ENCODE data around the gene BTBD2. TPM values are rescaled to one million over a fixed set of nuclear protein-coding genes. Genes with fewer than 3 reads are reported as not detected.

Gene BTBD2
- total RNA-seq, 1 experiment from 2014 or later: 81.0 TPM

DNA sequence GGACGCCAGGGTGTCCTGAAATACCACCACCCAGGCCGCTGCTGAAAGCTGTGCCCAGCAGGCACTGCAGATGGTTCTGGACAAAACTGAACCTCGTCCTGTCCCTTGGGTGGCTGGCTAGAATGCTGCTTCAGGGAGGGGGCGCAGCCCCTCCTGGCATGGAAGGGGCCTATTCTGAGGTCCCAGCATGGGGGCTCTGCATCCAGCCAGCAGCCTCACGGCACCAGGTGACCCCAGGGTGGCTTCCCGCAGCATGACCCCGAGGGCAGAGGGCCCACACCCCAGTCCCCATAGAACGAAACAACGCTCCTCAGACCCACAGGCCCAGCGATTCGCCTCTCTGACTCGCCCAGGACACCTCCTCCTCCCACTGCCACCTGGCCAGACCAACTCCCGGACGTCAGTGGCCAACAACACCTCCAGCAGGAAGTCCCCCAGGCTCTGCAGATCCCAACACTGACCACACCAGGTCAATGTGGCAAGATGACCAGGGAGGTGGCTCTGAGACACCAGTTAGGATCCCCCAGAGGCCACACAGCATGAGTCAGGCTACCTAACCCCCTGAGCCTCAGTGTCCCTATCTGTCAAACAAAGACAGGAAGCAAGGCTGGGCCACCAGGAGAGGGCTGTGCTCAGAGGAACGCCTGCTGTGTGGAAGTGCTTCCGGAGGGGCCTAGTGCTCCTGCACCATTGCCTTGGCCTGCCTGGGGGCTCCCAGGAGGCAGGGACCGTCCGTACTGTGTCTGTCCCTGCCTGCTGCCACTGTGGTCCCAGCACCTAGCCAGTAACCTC lies 29.4 kb upstream of the BTBD2 start:
- POLR2A ChIA-PET (ENCODE audit: unreplicated experiment): no interaction called here
- Histone ChIP-seq H3F3A (ENCODE audit: insufficient read depth, low read depth) (no peaks in the 10 kb centered on the region), H3K79me2 (ENCODE audit: low read depth) (peaks cover 39% of the 10 kb centered on the region), H3K9me2 (ENCODE audit: insufficient read depth) (no peaks in the 10 kb centered on the region), H3K27me3 (ENCODE audit: insufficient read depth, low read depth) (no peaks in the 10 kb centered on the region), H3K4me1 (replicated peaks; ENCODE audit: insufficient read depth) (peaks cover 9% of the 10 kb centered on the region; the same call in 1 of the 2 replicates), H4K20me1 (ENCODE audit: insufficient read depth) (peaks cover 53% of the 10 kb centered on the region), H3K4me3 (no peak overlapping the region), H2AFZ (no peak overlapping the region), H3K27ac (no peak overlapping the region), H3K9me3 (ENCODE audit: insufficient read depth, low read depth) (no peaks in the 10 kb centered on the region), H3K36me3 (ENCODE audit: low read depth) (no peaks in the 10 kb centered on the region), H3K4me2 (no peak overlapping the region)
- BruUV-seq (replicated peaks): no TSS peak
- no peak for DNase-seq
- CTCF ChIA-PET: no interaction called here
- intact Hi-C loops (cut with micrococcal nuclease; ENCODE audit: unreplicated experiment): no loop called here
- TF ChIP-seq, protein P1, sequence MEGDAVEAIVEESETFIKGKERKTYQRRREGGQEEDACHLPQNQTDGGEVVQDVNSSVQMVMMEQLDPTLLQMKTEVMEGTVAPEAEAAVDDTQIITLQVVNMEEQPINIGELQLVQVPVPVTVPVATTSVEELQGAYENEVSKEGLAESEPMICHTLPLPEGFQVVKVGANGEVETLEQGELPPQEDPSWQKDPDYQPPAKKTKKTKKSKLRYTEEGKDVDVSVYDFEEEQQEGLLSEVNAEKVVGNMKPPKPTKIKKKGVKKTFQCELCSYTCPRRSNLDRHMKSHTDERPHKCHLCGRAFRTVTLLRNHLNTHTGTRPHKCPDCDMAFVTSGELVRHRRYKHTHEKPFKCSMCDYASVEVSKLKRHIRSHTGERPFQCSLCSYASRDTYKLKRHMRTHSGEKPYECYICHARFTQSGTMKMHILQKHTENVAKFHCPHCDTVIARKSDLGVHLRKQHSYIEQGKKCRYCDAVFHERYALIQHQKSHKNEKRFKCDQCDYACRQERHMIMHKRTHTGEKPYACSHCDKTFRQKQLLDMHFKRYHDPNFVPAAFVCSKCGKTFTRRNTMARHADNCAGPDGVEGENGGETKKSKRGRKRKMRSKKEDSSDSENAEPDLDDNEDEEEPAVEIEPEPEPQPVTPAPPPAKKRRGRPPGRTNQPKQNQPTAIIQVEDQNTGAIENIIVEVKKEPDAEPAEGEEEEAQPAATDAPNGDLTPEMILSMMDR (conservative IDR thresholded peaks at IDR 0.05): no peak
- no peak for TF ChIP-seq EZH2 (IDR thresholded peaks at IDR 0.05; ENCODE audit: low read depth)

DNA sequence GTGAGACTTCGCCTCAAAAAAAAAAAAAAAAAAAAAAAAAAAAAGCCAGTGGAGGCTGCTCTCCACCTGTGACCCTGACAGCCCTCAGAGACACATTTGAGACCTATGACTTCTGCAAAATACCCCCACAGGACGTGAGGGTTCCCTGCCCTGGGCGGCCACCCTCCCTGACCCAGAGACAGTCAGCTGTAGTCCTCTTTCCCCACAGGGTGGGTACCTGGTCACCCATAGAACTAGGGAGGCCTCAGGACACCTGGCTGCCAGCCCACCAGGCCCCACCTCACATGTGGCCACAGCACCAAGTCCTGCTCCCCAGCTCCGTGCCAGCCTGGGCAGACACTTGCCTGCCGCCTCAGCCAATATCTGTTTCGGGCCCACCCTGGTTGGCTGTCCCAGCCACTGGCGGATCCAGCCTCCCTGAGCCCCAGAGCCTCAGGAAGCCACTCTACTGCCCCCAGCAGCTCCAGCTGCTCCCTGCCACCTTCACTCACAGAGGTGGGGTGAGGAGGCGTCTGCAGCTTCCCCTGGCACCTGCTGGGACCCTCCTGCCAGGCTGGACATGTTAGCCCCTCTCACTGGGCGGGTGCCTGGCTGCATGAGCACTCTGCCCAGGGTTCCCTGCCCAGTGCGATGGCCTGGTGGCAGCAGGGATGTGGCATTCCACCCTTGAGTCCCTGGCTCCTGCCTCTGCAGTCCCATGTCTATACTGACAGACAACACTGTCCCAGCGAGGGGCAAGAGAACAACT lies 28.6 kb upstream of the BTBD2 start:
- POLR2A ChIA-PET (ENCODE audit: unreplicated experiment): no interaction called here
- H3K79me2 ChIP-seq (ENCODE audit: low read depth): peaks cover 31% of the 10 kb centered on the region
- no peaks in the 10 kb centered on the region for H3K9me2 ChIP-seq (ENCODE audit: insufficient read depth)
- no peaks in the 10 kb centered on the region for H3K9me3 ChIP-seq (ENCODE audit: insufficient read depth, low read depth)
- H4K20me1 ChIP-seq (ENCODE audit: insufficient read depth): peaks cover 47% of the 10 kb centered on the region
- intact Hi-C loops (cut with micrococcal nuclease; ENCODE audit: unreplicated experiment): no loop called here
- H3K4me1 ChIP-seq (replicated peaks; ENCODE audit: insufficient read depth): peaks cover 9% of the 10 kb centered on the region; the same call in 1 of the 2 replicates
- no peak overlapping the region for H3K4me2 ChIP-seq
- no peaks in the 10 kb centered on the region for H3K36me3 ChIP-seq (ENCODE audit: low read depth)
- no peak overlapping the region for H3K27ac ChIP-seq
- CTCF ChIA-PET: no interaction called here
- TF ChIP-seq EZH2 (IDR thresholded peaks at IDR 0.05; ENCODE audit: low read depth): no peak
- TF ChIP-seq, protein P1 (conservative IDR thresholded peaks at IDR 0.05): no peak
- no peaks in the 10 kb centered on the region for H3K27me3 ChIP-seq (ENCODE audit: insufficient read depth, low read depth)
- BruUV-seq (replicated peaks): no TSS peak
- no peak for DNase-seq
- no peak overlapping the region for H2AFZ ChIP-seq
- no peak overlapping the region for H3K4me3 ChIP-seq
- H3F3A ChIP-seq (ENCODE audit: insufficient read depth, low read depth): no peaks in the 10 kb centered on the region

DNA sequence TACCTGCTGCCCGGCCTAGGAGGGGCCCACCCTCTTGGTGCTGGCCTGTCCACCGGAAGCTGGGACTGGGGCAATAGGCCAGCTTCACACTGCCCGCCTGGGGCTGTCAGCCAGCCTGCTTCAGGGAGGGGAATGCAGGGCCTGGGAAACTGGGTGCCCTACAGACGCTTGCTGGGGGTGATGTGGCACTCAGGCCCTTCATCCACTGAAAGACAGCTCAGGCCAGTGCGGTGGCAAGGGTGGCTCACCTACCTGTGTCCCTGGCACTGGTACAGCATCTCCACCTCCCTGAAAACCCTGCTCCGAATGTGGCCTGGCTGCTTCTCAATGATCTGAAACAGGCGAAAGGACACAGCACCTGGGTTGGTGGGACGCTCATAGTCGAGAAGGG lies 27.7 kb upstream of the BTBD2 start:
- Histone ChIP-seq H3K36me3 (ENCODE audit: low read depth) (no peaks in the 10 kb centered on the region), H3K4me1 (replicated peaks; ENCODE audit: insufficient read depth) (peaks cover 8% of the 10 kb centered on the region; the same call in 1 of the 2 replicates), H2AFZ (no peak overlapping the region), H3K27ac (no peak overlapping the region), H3K4me2 (no peak overlapping the region), H3K9me3 (ENCODE audit: insufficient read depth, low read depth) (no peaks in the 10 kb centered on the region), H3K79me2 (ENCODE audit: low read depth) (peaks cover 22% of the 10 kb centered on the region), H3K27me3 (ENCODE audit: insufficient read depth, low read depth) (no peaks in the 10 kb centered on the region), H3K9me2 (ENCODE audit: insufficient read depth) (no peaks in the 10 kb centered on the region), H3F3A (ENCODE audit: insufficient read depth, low read depth) (no peaks in the 10 kb centered on the region), H3K4me3 (no peak overlapping the region), H4K20me1 (ENCODE audit: insufficient read depth) (peaks cover 38% of the 10 kb centered on the region)
- no peak for TF ChIP-seq EZH2 (IDR thresholded peaks at IDR 0.05; ENCODE audit: low read depth)
- TF ChIP-seq, protein P1 (conservative IDR thresholded peaks at IDR 0.05): no peak
- intact Hi-C loops (cut with micrococcal nuclease; ENCODE audit: unreplicated experiment): no loop called here
- POLR2A ChIA-PET (ENCODE audit: unreplicated experiment): no interaction called here
- no TSS peak for BruUV-seq (replicated peaks)
- no peak for DNase-seq
- CTCF ChIA-PET: no interaction called here
